HepG2 (cell line): ENCODE results near the gene SAXO2. TPM values are rescaled to one million over a fixed set of nuclear protein-coding genes. Genes with fewer than 3 reads are reported as not detected.
"Not testable (repeated sequence)": the region's sequence is repeated elsewhere in the genome, so short reads cannot be mapped to it uniquely, and the experiment has no call there.

Source experiments
- ATAC-seq: fragments of 200-7000 bp; cut with Tn5 transposase; 3 replicates; pipeline ENCODE4 v1.9.1; 2020; ENCODE audit warnings: mild to moderate bottlenecking, moderate library complexity
- BruUV-seq: library from RNA; stranded (reverse); fragments of 400-500 nt; replicated peaks from 2 replicates; lab custom pipeline; 2021; lab: Mats Ljungman, UMichigan
- CTCF ChIA-PET: fragments of 300-600 bp; formaldehyde crosslinking; extraction: SDS; loops from one replicate; lab custom pipeline; 2021; ENCODE audit warnings: low total read pairs, inconsistent platforms, low intra/inter-chr PET ratio; lab: Yijun Ruan, JAX
- POLR2A ChIA-PET: fragments of 350-600 bp; sonication (Branson Sonifier 250); formaldehyde crosslinking; loops from one replicate; lab custom pipeline; 2020; ENCODE audit warnings: antibody characterized with exemption, inconsistent platforms; lab: Yijun Ruan, JAX
- DNase-seq: peaks from one replicate; pipeline ENCODE4 v3.0.0-alpha.2; 2015; ENCODE audit warnings: low spot score
- FAIRE-seq: peaks from 3 replicates; lab custom pipeline; 2011; peaks lifted over from hg19 to GRCh38; lab: Jason Lieb, UNC
- H2AFZ ChIP-seq: one replicate; pipeline ENCODE4 v1.6.1; 2011; ENCODE audit warnings: low read length, inconsistent platforms
- H3K27ac ChIP-seq: fragments of 300-600 bp; 3 replicates; pipeline ENCODE4 v1.8.0; 2011; ENCODE audit warnings: mixed run types, mild to moderate bottlenecking, mixed read lengths, low read length, inconsistent platforms; ENCODE audit not compliant: insufficient read depth; ENCODE audit errors: extremely low read length
- H3K27me3 ChIP-seq, 2 experiments: fragments of 200-600 bp in 1 of 2; 2 replicates in 1 of 2; 3 replicates in 1 of 2; pipeline versions ENCODE4 v1.6.0 to v1.8.0; 2011; ENCODE audit warnings: low read length in 2 of 2, mild to moderate bottlenecking in 2 of 2, moderate library complexity in 2 of 2, inconsistent platforms in 1 of 2; ENCODE audit not compliant: insufficient read depth in 2 of 2, control insufficient read depth in 1 of 2
- H3K36me3 ChIP-seq, 2 experiments: fragments of 200-600 bp in 1 of 2; replicated peaks in 1 of 2; 2 replicates in 1 of 2; 3 replicates in 1 of 2; pipeline versions ENCODE4 v1.5.1 to v1.8.0; 2011; ENCODE audit warnings: low read length in 2 of 2, inconsistent platforms in 1 of 2; ENCODE audit not compliant: insufficient read depth in 2 of 2, control insufficient read depth in 1 of 2
- H3K4me1 ChIP-seq: 2 replicates; pipeline ENCODE4 v1.5.1; 2012; ENCODE audit warnings: low read length, inconsistent platforms; ENCODE audit not compliant: insufficient read depth
- H3K4me2 ChIP-seq: 2 replicates; pipeline ENCODE4 v1.6.0; 2011; ENCODE audit warnings: low read depth, low read length, inconsistent platforms
- H3K4me3 ChIP-seq, 3 experiments: fragments of 200-600 bp in 1 of 3; sonication (generic), shearing (Covaris generic) in 1 of 3; replicated peaks in 1 of 3; 2 replicates each; pipeline ENCODE4 v1.5.1; 2011 to 2016; ENCODE audit warnings: low read length in 3 of 3, inconsistent platforms in 2 of 3, low read depth in 2 of 3, mild to moderate bottlenecking in 2 of 3, control low read depth in 1 of 3, mixed read lengths in 1 of 3; ENCODE audit not compliant: insufficient read depth in 1 of 3
- H3K79me2 ChIP-seq: one replicate; pipeline ENCODE4 v1.6.1; 2011; ENCODE audit warnings: low read length, inconsistent platforms; ENCODE audit not compliant: insufficient read depth
- H3K9ac ChIP-seq: 2 replicates; pipeline ENCODE4 v1.6.0; 2011; ENCODE audit warnings: mild to moderate bottlenecking, low read depth, low read length, inconsistent platforms; ENCODE audit not compliant: insufficient read depth
- H3K9me3 ChIP-seq: 2 replicates; pipeline ENCODE4 v1.5.1; 2012; ENCODE audit warnings: mild to moderate bottlenecking, low read length
- H4K20me1 ChIP-seq: 2 replicates; pipeline ENCODE4 v1.6.0; 2011; ENCODE audit warnings: inconsistent platforms, mild to moderate bottlenecking, low read length, moderate library complexity; ENCODE audit not compliant: insufficient read depth
- ZNF609 ChIP-seq: sonication (generic); formaldehyde crosslinking; IDR thresholded peaks from 2 replicates; pipeline ENCODE4 v1.4.0; 2020; ENCODE audit warnings: mild to moderate bottlenecking, missing genetic modification reagents, borderline replicate concordance
- WGBS: methylation state at CpG from one replicate; pipeline ENCODE4 v1.1.6; 2017; ENCODE audit warnings: low lambda C conversion rate; 5-methylcytosine and 5-hydroxymethylcytosine counted together
- in situ Hi-C: cut with HindIII; loops from 2 replicates; pipeline ENCODE4 v1.10.0; 2017; ENCODE audit warnings: low pct_unique_long_range_greater_than_20kb; ENCODE audit not compliant: extremely low pct_ligation_motif_present
- intact Hi-C: fragments of 100-400 bp; cut with micrococcal nuclease; formaldehyde crosslinking; loops from one replicate; pipeline ENCODE4 v1.10.0; 2022; ENCODE audit not compliant: unreplicated experiment
- polyA plus RNA-seq, 8 experiments: library from polyadenylated mRNA; depleted of rRNA in 3 of 8; stranded (reverse) in 7 of 8; unstranded in 1 of 8; fragments of >200 nt; fragmentation: Illumina TruSeq in 4 of 8; extraction: Trizol in 4 of 8; gene quantifications; 2 replicates each; pipeline versions ENCODE4 v1.2.1 to v1.2.3, GENCODE V29; 2011 to 2016; ENCODE audit warnings: low read depth in 4 of 8, missing spikeins in 1 of 8, mixed read lengths in 1 of 8; ENCODE audit not compliant: insufficient read depth in 1 of 8
- total RNA-seq, 5 experiments: library from RNA; depleted of rRNA; stranded (reverse); fragments of >200 nt; fragmentation: Illumina TruSeq; extraction: Trizol; gene quantifications; 2 replicates each; pipeline ENCODE4 v1.2.3, GENCODE V29; 2016; ENCODE audit warnings: low read depth in 1 of 5

SAXO2 gene
- total and polyA plus RNA-seq, 2 of the 13 experiments (the other 11 are each of a cell fraction or from before 2014, with no cell fraction given) = 0.01 to 1.5 TPM

GRCh38 chr15:82231842-82232241 lies 30.8 kb upstream of the SAXO2 start (continued):
- TF ChIP-seq ZNF609 (CRISPR knock-in tag) = no peak

GRCh38 chr15:82237944-82238534 lies 24.6 kb upstream of the SAXO2 start:
- BruUV-seq, H3K4me3 ChIP-seq, DNase-seq, CTCF ChIA-PET, POLR2A ChIA-PET, H3K9me3 ChIP-seq, H4K20me1 ChIP-seq, H3K27me3 ChIP-seq, H3K27ac ChIP-seq, H2AFZ ChIP-seq, H3K79me2 ChIP-seq, in situ Hi-C loops, H3K4me2 ChIP-seq, H3K4me1 ChIP-seq, H3K36me3 ChIP-seq, ATAC-seq, FAIRE-seq, intact Hi-C loops, H3K9ac ChIP-seq: not testable (repeated sequence)
- WGBS = 93% methylated on average over 3 of the region's 3 CpGs
